Left ventricle myocardium superior (tissue), 1 donor: ENCODE measurements around the gene TCTN3. TPM values are rescaled to one million over a fixed set of nuclear protein-coding genes. Genes with fewer than 3 reads are reported as not detected.
"Not testable (repeated sequence)": the region's sequence is repeated elsewhere in the genome, so short reads cannot be mapped to it uniquely, and the experiment has no call there.

Experiments
- ATAC-seq: fragments of 200-7000 bp; cut with Tn5 transposase; one replicate; pipeline ENCODE4 v1.9.1; 2020; ENCODE audit warnings: mild to moderate bottlenecking, moderate library complexity
- DNase-seq: peaks from one replicate; pipeline ENCODE4 v3.0.0-alpha.2; 2020
- intact Hi-C: fragments of 100-400 bp; cut with micrococcal nuclease; formaldehyde crosslinking; loops from one replicate; pipeline ENCODE4 v1.11.0; 2022
- total RNA-seq: library from RNA; stranded (reverse); fragmentation: NEBNext Ultra II Directional; extraction: Animal tissue kit (Norgen Biotek cat#: 25700); gene quantifications from one replicate; pipeline ENCODE4 v1.2.1, GENCODE V29; 2021
- donor health status: DM: no; HTN: yes; CAD: no; lungs with severe emphysema.

The TCTN3 gene
- total RNA-seq, 1 donor from 2014 or later, result 8.2 TPM

- ATAC-seq (no peak), DNase-seq (no peak)
- intact Hi-C loops, result loop anchor here (10.0 kb wide), 1 partner anchor 152 kb away; no protein-coding TSS in a partner anchor
These were observed 558 bp downstream of the TCTN3 start for GRCh38 chr10:95693071-95693667.

- intact Hi-C loops, result loop anchor here (10.0 kb wide), 1 partner anchor 154 kb away; no protein-coding TSS in a partner anchor
- no peak for ATAC-seq
These were observed 2.4 kb downstream of the TCTN3 start for GRCh38 chr10:95691281-95691680.

GRCh38 chr10:95688648-95689047 lies 5.1 kb downstream of the TCTN3 start:
- DNase-seq, result no peak
- intact Hi-C loops, result no loop called here
- no peak for ATAC-seq

More at GRCh38 chr10:95691281-95691680, 2.4 kb downstream of the TCTN3 start:
- DNase-seq, result no peak

GRCh38 chr10:95683966-95684365 lies 9.8 kb downstream of the TCTN3 start:
- ATAC-seq, result no peak
- intact Hi-C loops, result no loop called here
- no peak for DNase-seq

DNA sequence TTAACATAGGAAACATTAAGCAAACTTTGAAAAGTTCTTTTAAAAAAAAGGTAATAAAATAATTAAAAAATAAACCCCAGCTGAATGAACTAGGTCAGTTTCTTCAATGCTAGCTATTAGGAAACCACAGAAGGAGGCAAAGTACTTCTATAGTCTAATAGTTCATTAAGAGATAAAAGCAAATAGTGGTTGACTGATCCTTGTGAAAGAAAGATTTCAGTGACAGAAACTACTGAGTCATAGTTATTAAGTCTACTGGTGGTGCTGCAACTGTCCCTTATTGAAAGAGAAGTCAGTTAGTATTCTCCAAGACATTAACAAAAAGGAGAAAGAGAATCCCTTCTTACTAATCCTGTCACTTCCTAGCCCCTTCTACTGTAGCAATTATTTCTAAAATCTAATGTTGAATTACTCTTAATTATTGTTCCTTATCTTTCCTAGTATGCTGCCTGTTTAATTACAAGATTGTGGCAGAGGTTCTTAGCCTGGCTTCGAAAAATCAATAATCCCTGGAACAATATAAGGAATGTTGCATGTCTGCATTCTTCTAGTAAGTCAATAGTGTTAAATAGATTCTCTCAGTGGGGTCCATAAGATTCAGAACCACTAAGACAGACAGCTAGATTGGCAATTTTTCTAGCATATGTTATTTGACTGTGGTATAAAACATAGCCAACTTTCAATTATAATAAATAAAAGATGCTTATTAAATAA lies 18.2 kb downstream of the TCTN3 start:
- DNase-seq (no peak), ATAC-seq (no peak)
- intact Hi-C loops, result no loop called here

DNA sequence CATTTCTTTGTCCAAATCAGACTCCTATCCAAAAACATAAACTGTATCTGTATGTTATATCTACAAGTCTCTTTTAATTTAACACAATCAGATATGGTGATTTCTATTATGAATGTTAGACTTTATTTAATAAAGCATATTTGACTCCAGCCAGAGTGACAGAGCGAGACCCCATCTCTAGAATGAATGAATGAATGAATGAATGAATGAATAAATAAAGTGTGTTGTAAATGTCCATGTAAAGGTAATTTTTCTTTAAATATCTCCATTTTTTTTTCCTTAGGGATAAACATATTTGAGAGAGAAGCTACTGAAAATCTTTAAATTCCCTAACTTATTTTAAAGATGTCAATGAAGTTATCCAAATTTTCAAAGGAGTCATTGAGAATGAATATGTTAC lies 19.1 kb downstream of the TCTN3 start:
- intact Hi-C loops, result no loop called here
- DNase-seq, result no peak
- no peak for ATAC-seq

DNA sequence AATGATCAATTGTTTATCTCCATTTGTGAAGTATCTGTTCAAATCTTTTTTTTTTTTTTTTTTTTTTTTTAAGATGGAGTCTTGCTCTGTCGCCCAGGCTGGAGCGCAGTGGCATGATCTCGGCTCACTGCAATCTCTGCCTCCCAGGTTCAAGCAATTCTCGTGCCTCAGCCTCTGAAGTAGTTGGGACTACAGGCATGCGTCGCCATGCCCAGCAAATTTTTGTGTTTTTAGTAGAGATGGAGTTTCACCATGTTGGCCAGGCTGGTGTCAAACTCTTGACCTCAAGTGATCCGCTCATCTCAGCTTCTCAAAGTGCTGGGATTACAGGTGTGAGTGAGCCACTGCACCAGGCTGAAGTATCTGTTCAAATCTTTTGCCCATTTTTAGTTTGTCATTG lies 21.1 kb downstream of the TCTN3 start:
- intact Hi-C loops, ATAC-seq, DNase-seq: not testable (repeated sequence)

- ATAC-seq (peak; percentile 10), DNase-seq (no peak)
- intact Hi-C loops, result no loop called here
These were observed 29.2 kb downstream of the TCTN3 start for GRCh38 chr10:95664543-95664942.

- intact Hi-C loops, result no loop called here
- ATAC-seq (peak; percentile 90), DNase-seq (no peak)
These were observed 30.2 kb downstream of the TCTN3 start for GRCh38 chr10:95663496-95663895.

- intact Hi-C loops, result no loop called here
- ATAC-seq (no peak), DNase-seq (no peak)
These were observed 31.9 kb downstream of the TCTN3 start for GRCh38 chr10:95661818-95662217.

DNA sequence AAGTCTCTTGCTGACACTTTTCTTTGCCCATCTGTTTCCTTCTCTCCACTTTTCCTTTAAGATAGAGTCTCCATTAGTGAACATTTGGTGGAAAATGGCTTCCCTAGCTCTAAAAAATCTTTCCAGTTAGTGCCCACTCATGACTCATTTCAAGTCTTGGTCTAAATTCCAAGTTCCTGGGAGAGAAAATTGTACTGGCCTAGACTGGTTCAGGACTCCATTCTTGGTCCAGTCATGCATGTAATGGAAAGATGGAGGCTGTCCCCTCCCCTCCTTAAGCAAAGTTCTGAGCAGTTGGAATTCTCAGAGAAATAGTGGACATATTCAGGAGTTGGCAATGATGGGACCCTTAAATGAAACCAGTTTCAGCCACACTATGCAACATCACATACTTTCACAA lies 33.4 kb downstream of the TCTN3 start:
- DNase-seq (no peak), ATAC-seq (no peak)
- intact Hi-C loops, result no loop called here

GRCh38 chr10:95657250-95657649 lies 36.5 kb downstream of the TCTN3 start:
- ATAC-seq (no peak), DNase-seq (no peak)
- intact Hi-C loops, result no loop called here

GRCh38 chr10:95656291-95657164 lies 37.2 kb downstream of the TCTN3 start, which contains the start of gene ALDH18A1:
Gene ALDH18A1 (minus strand): TSS chr10:95656711. CDS start chr10:95653377, 3,334 bp downstream.
- peak; percentile 96 for ATAC-seq
- intact Hi-C loops, result no loop called here
- peak; percentile 96 for DNase-seq

DNA sequence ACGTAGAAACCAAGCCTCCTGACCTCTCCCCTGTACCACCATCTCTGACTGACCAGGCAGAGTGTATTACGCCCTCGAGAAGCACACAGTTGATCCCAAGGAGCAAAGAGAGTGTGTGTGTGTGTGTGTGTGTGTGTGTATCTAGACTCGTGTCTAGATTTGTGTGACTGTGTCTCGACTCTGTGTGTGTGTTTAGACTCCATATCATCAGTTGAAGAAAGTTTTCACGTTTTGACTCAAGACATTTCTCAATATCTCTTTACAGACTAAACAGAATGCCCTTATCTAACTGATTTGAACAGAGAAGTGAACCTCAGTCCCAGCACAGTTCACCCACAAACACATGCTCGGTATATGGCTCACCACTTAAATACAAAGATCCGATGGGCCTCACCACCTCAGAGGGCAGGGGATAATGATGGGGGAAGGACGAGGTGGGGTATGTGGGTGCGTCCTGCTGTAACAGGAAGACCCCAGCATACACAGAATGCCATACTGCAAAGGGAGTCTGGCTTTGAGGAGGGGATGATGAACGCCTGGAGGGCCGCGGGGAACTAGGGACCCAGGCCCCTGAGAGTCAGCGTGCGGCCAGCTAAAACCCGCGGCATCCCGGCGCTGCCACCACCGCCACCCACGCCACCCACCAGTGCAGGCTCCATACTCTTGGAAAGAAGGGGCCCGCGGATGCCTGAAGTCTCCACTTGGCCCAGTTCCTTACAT lies 38.0 kb downstream of the TCTN3 start:
- intact Hi-C loops, result no loop called here
- peak; percentile 10 for ATAC-seq
- DNase-seq, result no peak

DNA sequence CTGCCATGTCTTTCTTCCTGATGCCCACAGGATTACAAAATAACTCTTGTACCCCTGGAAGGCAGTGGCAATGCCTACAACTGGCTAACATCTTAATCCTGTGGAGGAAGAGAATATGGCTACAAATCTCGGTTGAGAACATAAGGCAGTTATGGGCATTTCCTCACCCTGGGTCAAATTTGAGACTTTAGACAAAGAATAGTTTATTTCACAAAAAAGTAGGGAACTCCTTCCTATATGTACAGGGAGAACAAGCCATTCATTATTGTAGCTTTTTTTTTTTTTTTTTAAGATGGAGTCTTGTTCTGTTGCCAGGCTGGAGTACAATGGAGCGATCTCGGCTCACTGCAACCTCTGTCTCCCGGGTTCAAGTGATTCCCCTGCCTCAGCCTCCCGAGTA lies 39.8 kb downstream of the TCTN3 start:
- ATAC-seq (no peak), DNase-seq (no peak)
- intact Hi-C loops, result no loop called here

- ATAC-seq, result no peak
These were observed 42.2 kb downstream of the TCTN3 start for GRCh38 chr10:95651346-95652060.

GRCh38 chr10:95650232-95650631 lies 43.5 kb downstream of the TCTN3 start:
- ATAC-seq (no peak), DNase-seq (no peak)
- intact Hi-C loops, result no loop called here

More at GRCh38 chr10:95651346-95652060, 42.2 kb downstream of the TCTN3 start:
- DNase-seq, result no peak
- intact Hi-C loops, result no loop called here

GRCh38 chr10:95648138-95648537 lies 45.6 kb downstream of the TCTN3 start:
- DNase-seq (no peak), ATAC-seq (no peak)
- intact Hi-C loops, result no loop called here

DNA sequence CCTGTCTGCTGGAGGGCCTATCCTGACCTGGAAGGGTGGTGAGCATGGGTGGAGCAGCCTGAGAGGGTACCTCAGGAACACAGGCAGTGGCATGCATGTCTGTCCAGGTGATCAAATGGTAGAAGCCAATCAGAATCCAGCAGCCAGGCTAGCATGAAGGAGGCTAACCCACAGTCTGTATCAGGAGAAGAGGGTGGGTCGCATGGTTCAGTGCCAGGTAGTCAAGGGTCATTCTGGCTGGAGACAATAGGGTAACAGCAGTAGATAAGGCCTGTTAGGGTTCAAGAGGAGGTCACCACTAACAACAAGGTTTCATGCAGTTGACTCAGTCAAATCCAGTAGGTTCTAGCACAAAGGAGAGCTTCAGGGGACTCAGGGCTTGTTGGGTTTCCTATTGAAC lies 47.6 kb downstream of the TCTN3 start:
- DNase-seq (no peak), ATAC-seq (no peak)
- intact Hi-C loops, result no loop called here
